Panc1 (cell line): ENCODE data around the gene TMEM203.
"Not testable (repeated sequence)": the region's sequence is repeated elsewhere in the genome, so short reads cannot be mapped to it uniquely, and the experiment has no call there.

Experiments
- POLR2AphosphoS5 ChIP-seq: IDR thresholded peaks from 2 replicates; pipeline ENCODE4 v1.6.1; 2012; ENCODE audit warnings: mild to moderate bottlenecking, low read depth, low read length, moderate library complexity
- TF ChIP-seq, protein P1 (sequence below): fragments of 450-650 bp; IDR thresholded peaks from 2 replicates; pipeline ENCODE4 v1.5.1; 2017; ENCODE audit warnings: mild to moderate bottlenecking
- TF ChIP-seq, protein P2 (sequence below), 2 experiments: IDR thresholded peaks; 2 replicates each; pipeline ENCODE4 v1.6.1; 2011 to 2012; ENCODE audit warnings: low read depth in 2 of 2, control low read depth in 1 of 2, low read length in 1 of 2, mild to moderate bottlenecking in 1 of 2, moderate library complexity in 1 of 2; ENCODE audit not compliant: insufficient read depth in 1 of 2

DNA sequence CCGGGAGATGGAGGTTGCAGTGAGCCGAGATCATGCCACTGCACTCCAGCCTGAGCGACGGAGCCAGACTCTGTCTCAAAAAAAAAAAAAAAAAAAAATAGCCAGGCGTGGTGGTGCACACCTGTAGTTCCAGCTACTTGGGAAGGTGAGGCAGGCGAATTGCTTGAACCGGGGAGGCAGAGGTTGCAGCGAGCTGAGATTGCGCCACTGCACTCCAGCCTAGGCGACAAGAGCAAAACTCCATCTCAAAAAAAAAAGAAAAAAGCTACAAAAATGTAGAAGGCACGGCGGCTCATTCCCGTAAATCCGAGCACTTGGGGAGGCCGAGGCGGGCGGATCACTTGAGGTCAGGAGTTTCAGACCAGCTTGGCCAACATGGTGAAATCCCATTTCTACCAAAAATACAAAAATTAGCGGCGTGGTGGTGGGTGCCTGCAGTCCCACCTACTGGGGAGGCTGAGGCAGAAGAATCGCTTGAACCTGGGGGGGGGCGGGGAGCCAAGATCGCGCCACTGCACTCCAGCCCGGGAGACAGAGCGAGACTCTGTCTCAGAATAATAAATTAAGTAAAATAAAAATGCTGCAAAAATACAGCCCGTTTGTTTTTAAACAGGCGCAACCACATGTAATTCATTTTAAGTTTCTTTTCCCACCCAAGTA lies 34.2 kb upstream of the TMEM203 start:
- TF ChIP-seq, protein P1, sequence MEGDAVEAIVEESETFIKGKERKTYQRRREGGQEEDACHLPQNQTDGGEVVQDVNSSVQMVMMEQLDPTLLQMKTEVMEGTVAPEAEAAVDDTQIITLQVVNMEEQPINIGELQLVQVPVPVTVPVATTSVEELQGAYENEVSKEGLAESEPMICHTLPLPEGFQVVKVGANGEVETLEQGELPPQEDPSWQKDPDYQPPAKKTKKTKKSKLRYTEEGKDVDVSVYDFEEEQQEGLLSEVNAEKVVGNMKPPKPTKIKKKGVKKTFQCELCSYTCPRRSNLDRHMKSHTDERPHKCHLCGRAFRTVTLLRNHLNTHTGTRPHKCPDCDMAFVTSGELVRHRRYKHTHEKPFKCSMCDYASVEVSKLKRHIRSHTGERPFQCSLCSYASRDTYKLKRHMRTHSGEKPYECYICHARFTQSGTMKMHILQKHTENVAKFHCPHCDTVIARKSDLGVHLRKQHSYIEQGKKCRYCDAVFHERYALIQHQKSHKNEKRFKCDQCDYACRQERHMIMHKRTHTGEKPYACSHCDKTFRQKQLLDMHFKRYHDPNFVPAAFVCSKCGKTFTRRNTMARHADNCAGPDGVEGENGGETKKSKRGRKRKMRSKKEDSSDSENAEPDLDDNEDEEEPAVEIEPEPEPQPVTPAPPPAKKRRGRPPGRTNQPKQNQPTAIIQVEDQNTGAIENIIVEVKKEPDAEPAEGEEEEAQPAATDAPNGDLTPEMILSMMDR: not testable (repeated sequence)
- not testable (repeated sequence) for TF ChIP-seq POLR2AphosphoS5
- TF ChIP-seq, protein P2, sequence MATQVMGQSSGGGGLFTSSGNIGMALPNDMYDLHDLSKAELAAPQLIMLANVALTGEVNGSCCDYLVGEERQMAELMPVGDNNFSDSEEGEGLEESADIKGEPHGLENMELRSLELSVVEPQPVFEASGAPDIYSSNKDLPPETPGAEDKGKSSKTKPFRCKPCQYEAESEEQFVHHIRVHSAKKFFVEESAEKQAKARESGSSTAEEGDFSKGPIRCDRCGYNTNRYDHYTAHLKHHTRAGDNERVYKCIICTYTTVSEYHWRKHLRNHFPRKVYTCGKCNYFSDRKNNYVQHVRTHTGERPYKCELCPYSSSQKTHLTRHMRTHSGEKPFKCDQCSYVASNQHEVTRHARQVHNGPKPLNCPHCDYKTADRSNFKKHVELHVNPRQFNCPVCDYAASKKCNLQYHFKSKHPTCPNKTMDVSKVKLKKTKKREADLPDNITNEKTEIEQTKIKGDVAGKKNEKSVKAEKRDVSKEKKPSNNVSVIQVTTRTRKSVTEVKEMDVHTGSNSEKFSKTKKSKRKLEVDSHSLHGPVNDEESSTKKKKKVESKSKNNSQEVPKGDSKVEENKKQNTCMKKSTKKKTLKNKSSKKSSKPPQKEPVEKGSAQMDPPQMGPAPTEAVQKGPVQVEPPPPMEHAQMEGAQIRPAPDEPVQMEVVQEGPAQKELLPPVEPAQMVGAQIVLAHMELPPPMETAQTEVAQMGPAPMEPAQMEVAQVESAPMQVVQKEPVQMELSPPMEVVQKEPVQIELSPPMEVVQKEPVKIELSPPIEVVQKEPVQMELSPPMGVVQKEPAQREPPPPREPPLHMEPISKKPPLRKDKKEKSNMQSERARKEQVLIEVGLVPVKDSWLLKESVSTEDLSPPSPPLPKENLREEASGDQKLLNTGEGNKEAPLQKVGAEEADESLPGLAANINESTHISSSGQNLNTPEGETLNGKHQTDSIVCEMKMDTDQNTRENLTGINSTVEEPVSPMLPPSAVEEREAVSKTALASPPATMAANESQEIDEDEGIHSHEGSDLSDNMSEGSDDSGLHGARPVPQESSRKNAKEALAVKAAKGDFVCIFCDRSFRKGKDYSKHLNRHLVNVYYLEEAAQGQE (IDR thresholded peaks at IDR 0.05; ENCODE audit: insufficient read depth in 1 of 2, low read depth in 2 of 2, low read length in 1 of 2): not testable (repeated sequence)
